ENCODE results near the gene LY6G6F.
A peak's percentile ranks its signal among the peaks of the same experiment; 100 is the strongest.

LY6G6F gene

GRCh38 chr6:31706599-31706998 is at the start of gene LY6G6F:
LY6G6F (plus strand) TSS chr6:31706866; CDS start chr6:31706907, 41 bp downstream.
- DNase-seq, result no peak

GRCh38 chr6:31657406-31658157 is 49.1 kb upstream of the LY6G6F start:
- DNase-seq, result no peak

- no peak for DNase-seq
Observed at GRCh38 chr6:31658158-31658688, 48.4 kb upstream of the LY6G6F start.

GRCh38 chr6:31658983-31659648 is 47.5 kb upstream of the LY6G6F start:
- DNase-seq, result no peak

- no peak for DNase-seq
Observed at GRCh38 chr6:31659649-31660380, 46.9 kb upstream of the LY6G6F start.

- DNase-seq, result peak; percentile 61
Observed at GRCh38 chr6:31660381-31661261, 46.0 kb upstream of the LY6G6F start, which contains the start of gene C6orf47. C6orf47 (minus strand) TSS chr6:31660778; CDS start chr6:31659947, 831 bp downstream.

- DNase-seq, result no peak
Observed at GRCh38 chr6:31661262-31662123, 45.2 kb upstream of the LY6G6F start.

- DNase-seq, result no peak
Observed at GRCh38 chr6:31662124-31662723, 44.4 kb upstream of the LY6G6F start.

- no peak for DNase-seq
Observed at GRCh38 chr6:31663126-31663960, 43.3 kb upstream of the LY6G6F start.

- DNase-seq, result no peak
Observed at GRCh38 chr6:31663961-31664789, 42.5 kb upstream of the LY6G6F start.

- DNase-seq, result peak; percentile 75
Observed at GRCh38 chr6:31664790-31665500, 41.7 kb upstream of the LY6G6F start, which contains the start of gene GPANK1. GPANK1 (minus strand) TSS chr6:31664997; CDS start chr6:31664478, 519 bp downstream.

GRCh38 chr6:31665501-31666336 is 40.9 kb upstream of the LY6G6F start, which contains the start of gene CSNK2B:
CSNK2B (plus strand) TSS chr6:31666080; CDS start chr6:31666832, 752 bp downstream.
- DNase-seq, result peak; percentile 89

GRCh38 chr6:31666337-31666965 is 40.2 kb upstream of the LY6G6F start:
- no peak for DNase-seq

- no peak for DNase-seq
Observed at GRCh38 chr6:31669676-31670075, 37.0 kb upstream of the LY6G6F start, which contains the start of gene LY6G5B. LY6G5B (plus strand) TSS chr6:31669976; CDS start chr6:31670951, 975 bp downstream.

GRCh38 chr6:31676322-31676903 is 30.3 kb upstream of the LY6G6F start:
- no peak for DNase-seq

GRCh38 chr6:31676904-31677303 is 29.8 kb upstream of the LY6G6F start:
- DNase-seq, result no peak

All from SHP77 treated with DMSO at 0.1 percent for 48 hours (cell line).